ENCODE results near the gene ANKRD33. TPM values are rescaled to one million over a fixed set of nuclear protein-coding genes. Genes with fewer than 3 reads are reported as not detected.

Gene ANKRD33
- total RNA-seq, 2 experiments from 2014 or later, result not detected

DNA sequence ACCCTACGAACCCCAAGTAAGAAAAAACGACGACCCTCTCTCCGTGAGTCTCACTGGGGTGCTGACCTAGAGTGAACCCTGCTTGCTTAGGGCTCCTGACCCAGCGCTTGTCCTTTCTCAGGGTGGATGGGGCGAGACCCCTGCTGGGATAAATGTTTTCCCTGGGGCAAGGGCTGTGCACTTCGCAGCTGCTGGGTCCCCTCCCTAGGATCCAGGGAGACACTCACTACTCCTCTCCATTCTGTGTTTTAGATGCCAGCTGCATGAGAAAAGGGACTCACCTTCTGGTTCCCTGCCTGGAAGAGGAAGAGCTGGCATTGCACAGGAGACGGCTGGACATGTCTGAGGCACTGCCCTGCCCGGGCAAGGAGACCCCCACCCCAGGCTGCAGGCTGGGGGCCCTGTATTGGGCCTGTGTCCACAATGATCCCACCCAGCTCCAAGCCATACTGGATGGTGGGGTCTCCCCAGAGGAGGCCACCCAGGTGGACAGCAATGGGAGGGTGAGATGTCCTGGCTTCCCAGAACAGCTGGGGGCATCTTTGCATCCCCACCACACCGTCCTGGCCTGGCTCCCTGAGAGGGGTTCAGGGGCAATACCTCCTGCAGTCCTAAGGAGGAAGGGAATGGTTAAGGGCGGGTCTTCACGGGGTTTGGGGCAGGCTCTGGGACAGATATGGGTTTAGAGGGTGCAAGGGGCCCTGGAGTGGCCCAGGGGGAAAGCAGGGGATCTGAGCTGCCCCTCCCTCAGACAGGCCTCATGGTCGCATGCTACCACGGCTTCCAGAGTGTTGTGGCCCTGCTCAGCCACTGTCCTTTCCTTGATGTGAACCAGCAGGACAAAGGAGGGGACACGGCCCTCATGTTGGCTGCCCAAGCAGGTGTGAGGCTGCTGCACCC lies 663 bp downstream of the ANKRD33 start:
- Histone ChIP-seq H3K9me2 (ENCODE audit: insufficient read depth, low read length) (no peaks in the 10 kb centered on the region), H3K36me3 (ENCODE audit: insufficient read depth, low read length) (no peaks in the 10 kb centered on the region), H3K4me2 (ENCODE audit: low read length) (no peak overlapping the region), H3K9me3 (ENCODE audit: low read length) (peaks cover 6% of the 10 kb centered on the region; the same call in 1 of the 2 replicates), H3K4me1 (ENCODE audit: insufficient read depth, low read length, poor library complexity, severe bottlenecking) (peaks cover 9% of the 10 kb centered on the region), H3K4me3 (ENCODE audit: low read depth, low read length, poor library complexity, severe bottlenecking) (no peak overlapping the region), H2AFZ (ENCODE audit: low read length) (no peak overlapping the region), H3K27ac (ENCODE audit: low read depth, low read length, poor library complexity, severe bottlenecking) (no peak overlapping the region), H4K20me1 (ENCODE audit: insufficient read depth, low read length) (no peaks in the 10 kb centered on the region), H3K79me2 (ENCODE audit: insufficient read depth, low read depth, low read length) (no peaks in the 10 kb centered on the region)
- DNase-seq (ENCODE audit: low spot score), result no peak
- CTCF ChIA-PET (ENCODE audit: unreplicated experiment), result no interaction called here
- no peak for TF ChIP-seq EZH2phosphoT487 (IDR thresholded peaks at IDR 0.05; ENCODE audit: borderline replicate concordance, low read depth, low read length)
- TF ChIP-seq, protein P1, sequence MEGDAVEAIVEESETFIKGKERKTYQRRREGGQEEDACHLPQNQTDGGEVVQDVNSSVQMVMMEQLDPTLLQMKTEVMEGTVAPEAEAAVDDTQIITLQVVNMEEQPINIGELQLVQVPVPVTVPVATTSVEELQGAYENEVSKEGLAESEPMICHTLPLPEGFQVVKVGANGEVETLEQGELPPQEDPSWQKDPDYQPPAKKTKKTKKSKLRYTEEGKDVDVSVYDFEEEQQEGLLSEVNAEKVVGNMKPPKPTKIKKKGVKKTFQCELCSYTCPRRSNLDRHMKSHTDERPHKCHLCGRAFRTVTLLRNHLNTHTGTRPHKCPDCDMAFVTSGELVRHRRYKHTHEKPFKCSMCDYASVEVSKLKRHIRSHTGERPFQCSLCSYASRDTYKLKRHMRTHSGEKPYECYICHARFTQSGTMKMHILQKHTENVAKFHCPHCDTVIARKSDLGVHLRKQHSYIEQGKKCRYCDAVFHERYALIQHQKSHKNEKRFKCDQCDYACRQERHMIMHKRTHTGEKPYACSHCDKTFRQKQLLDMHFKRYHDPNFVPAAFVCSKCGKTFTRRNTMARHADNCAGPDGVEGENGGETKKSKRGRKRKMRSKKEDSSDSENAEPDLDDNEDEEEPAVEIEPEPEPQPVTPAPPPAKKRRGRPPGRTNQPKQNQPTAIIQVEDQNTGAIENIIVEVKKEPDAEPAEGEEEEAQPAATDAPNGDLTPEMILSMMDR (conservative IDR thresholded peaks at IDR 0.05; ENCODE audit: low read length), result no peak
- POLR2A ChIA-PET, result no interaction called here
- intact Hi-C loops (cut with micrococcal nuclease; ENCODE audit: unreplicated experiment), result no loop called here
- no TSS peak for BruUV-seq (replicated peaks)

DNA sequence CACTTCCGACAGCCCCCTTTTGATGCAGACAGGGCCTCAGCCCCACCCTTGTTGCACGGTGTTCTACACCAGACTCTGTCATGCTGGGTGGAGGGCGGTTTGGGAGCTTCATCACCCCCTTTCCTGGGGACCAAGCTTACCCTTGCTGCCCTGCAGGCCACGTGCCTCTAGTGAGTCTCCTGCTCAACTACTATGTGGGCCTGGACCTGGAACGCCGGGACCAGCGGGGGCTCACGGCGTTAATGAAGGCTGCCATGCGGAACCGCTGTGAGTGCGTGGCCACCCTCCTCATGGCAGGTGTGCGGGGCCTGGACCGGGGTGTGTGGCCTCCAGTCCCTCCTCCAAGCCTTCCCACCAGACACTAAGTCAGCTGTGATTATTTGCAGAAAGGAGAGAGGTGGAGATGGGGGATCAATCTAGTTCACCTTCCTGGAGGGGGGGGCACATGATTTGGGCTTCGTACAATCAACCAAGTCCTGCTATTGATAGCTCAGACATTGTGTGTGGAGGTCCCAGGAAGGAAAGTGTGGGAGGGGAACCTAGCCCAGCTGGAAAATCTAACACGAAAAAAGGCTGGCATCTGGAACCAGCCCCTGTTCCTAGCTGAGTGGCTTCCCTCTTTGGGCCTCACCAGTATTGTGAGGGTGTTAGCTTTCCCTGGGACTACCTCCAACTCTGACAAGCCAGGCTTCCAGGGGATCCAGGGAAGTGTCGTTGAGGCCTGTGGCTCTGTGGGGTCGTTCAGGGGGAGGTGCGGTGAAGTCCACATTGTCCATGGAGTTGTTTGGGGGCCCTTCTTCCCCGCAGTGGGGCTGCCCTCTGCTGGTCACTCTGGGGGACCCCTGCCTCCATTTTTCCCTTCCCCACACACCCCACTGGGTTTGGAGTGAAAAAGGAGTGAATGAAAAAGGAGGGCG lies 1.6 kb downstream of the ANKRD33 start:
- Histone ChIP-seq H3K27ac (ENCODE audit: low read depth, low read length, poor library complexity, severe bottlenecking) (no peak overlapping the region), H3K4me3 (ENCODE audit: low read depth, low read length, poor library complexity, severe bottlenecking) (no peak overlapping the region), H2AFZ (ENCODE audit: low read length) (no peak overlapping the region), H3K4me2 (ENCODE audit: low read length) (no peak overlapping the region), H3K9me3 (ENCODE audit: low read length) (peaks cover 6% of the 10 kb centered on the region; the same call in 1 of the 2 replicates), H3K9me2 (ENCODE audit: insufficient read depth, low read length) (no peaks in the 10 kb centered on the region), H3K4me1 (ENCODE audit: insufficient read depth, low read length, poor library complexity, severe bottlenecking) (peaks cover 9% of the 10 kb centered on the region), H4K20me1 (ENCODE audit: insufficient read depth, low read length) (no peaks in the 10 kb centered on the region), H3K79me2 (ENCODE audit: insufficient read depth, low read depth, low read length) (no peaks in the 10 kb centered on the region), H3K36me3 (ENCODE audit: insufficient read depth, low read length) (no peaks in the 10 kb centered on the region)
- DNase-seq (ENCODE audit: low spot score), result no peak
- ChIA-PET CTCF (ENCODE audit: unreplicated experiment) (no interaction called here), POLR2A (no interaction called here)
- TF ChIP-seq EZH2phosphoT487 (IDR thresholded peaks at IDR 0.05; ENCODE audit: borderline replicate concordance, low read depth, low read length), result no peak
- TF ChIP-seq, protein P1 (conservative IDR thresholded peaks at IDR 0.05; ENCODE audit: low read length), result peak; percentile 54
- no TSS peak for BruUV-seq (replicated peaks)
- intact Hi-C loops (cut with micrococcal nuclease; ENCODE audit: unreplicated experiment), result no loop called here
